HepG2 (cell line): ENCODE results near the gene SEMA6B. TPM values are rescaled to one million over a fixed set of nuclear protein-coding genes. Genes with fewer than 3 reads are reported as not detected.

Experiments used
- ARHGAP35 ChIP-seq: sonication (generic); formaldehyde crosslinking; IDR thresholded peaks from 2 replicates; pipeline ENCODE4 v1.9.0; 2022; ENCODE audit warnings: mild to moderate bottlenecking, inconsistent platforms, moderate library complexity, missing genetic modification reagents, borderline replicate concordance
- ATF4 ChIP-seq, 2 experiments: fragments of 450-650 bp in 1 of 2; sonication (generic) in 1 of 2; formaldehyde crosslinking; IDR thresholded peaks; 2 replicates each; pipeline versions ENCODE4 v1.5.0 to v1.8.0; 2020 to 2022; ENCODE audit warnings: mild to moderate bottlenecking in 1 of 2, missing genetic modification reagents in 1 of 2
- EEA1 ChIP-seq: sonication (generic); formaldehyde crosslinking; IDR thresholded peaks from 2 replicates; pipeline ENCODE4 v1.5.1; 2020; ENCODE audit warnings: mild to moderate bottlenecking, missing genetic modification reagents, borderline replicate concordance
- MYC ChIP-seq: sonication (generic); formaldehyde crosslinking; IDR thresholded peaks from 2 replicates; pipeline ENCODE4 v1.9.0; 2021; ENCODE audit warnings: missing genetic modification reagents, borderline replicate concordance
- NFAT5 ChIP-seq: sonication (generic); formaldehyde crosslinking; IDR thresholded peaks from 2 replicates; pipeline ENCODE4 v1.4.0; 2020; ENCODE audit warnings: missing genetic modification reagents
- NFYC ChIP-seq: IDR thresholded peaks from 2 replicates; pipeline ENCODE4 v1.6.1; 2016; ENCODE audit warnings: missing genetic modification reagents, missing compliant biosample characterization
- POGK ChIP-seq: sonication (generic); formaldehyde crosslinking; conservative IDR thresholded peaks from 2 replicates; pipeline ENCODE4 v1.8.0; 2022; ENCODE audit warnings: mild to moderate bottlenecking, moderate library complexity, missing genetic modification reagents
- PRDM10 ChIP-seq: sonication (generic); formaldehyde crosslinking; IDR thresholded peaks from 2 replicates; pipeline ENCODE4 v1.4.0; 2020; ENCODE audit warnings: low read depth, missing genetic modification reagents
- RBFOX2 ChIP-seq: fragments of 200-400 bp; formaldehyde crosslinking; IDR thresholded peaks from 2 replicates; pipeline ENCODE4 v1.6.1; 2017; ENCODE audit warnings: low read depth, mild to moderate bottlenecking, low read length
- RNF2 ChIP-seq: fragments of 450-650 bp; conservative IDR thresholded peaks from 2 replicates; pipeline ENCODE4 v1.6.1; 2016; ENCODE audit warnings: low read depth
- SALL1 ChIP-seq: sonication (generic); formaldehyde crosslinking; IDR thresholded peaks from 2 replicates; pipeline ENCODE4 v1.8.0; 2022; ENCODE audit warnings: mild to moderate bottlenecking, missing genetic modification reagents
- YEATS4 ChIP-seq: sonication (generic); formaldehyde crosslinking; IDR thresholded peaks from 2 replicates; pipeline ENCODE4 v1.4.0; 2020; ENCODE audit warnings: missing genetic modification reagents, borderline replicate concordance
- ZNF598 ChIP-seq: sonication (generic); formaldehyde crosslinking; IDR thresholded peaks from 2 replicates; pipeline ENCODE4 v1.5.1; 2020; ENCODE audit warnings: mild to moderate bottlenecking, missing genetic modification reagents, borderline replicate concordance
- polyA plus RNA-seq, 8 experiments: library from polyadenylated mRNA; depleted of rRNA in 3 of 8; stranded (reverse) in 7 of 8; unstranded in 1 of 8; fragments of >200 nt; fragmentation: Illumina TruSeq in 4 of 8; extraction: Trizol in 4 of 8; gene quantifications; 2 replicates each; pipeline versions ENCODE4 v1.2.1 to v1.2.3, GENCODE V29; 2011 to 2016; ENCODE audit warnings: low read depth in 4 of 8, missing spikeins in 1 of 8, mixed read lengths in 1 of 8; ENCODE audit not compliant: insufficient read depth in 1 of 8
- total RNA-seq, 5 experiments: library from RNA; depleted of rRNA; stranded (reverse); fragments of >200 nt; fragmentation: Illumina TruSeq; extraction: Trizol; gene quantifications; 2 replicates each; pipeline ENCODE4 v1.2.3, GENCODE V29; 2016; ENCODE audit warnings: low read depth in 1 of 5

SEMA6B gene
- total and polyA plus RNA-seq, 2 of the 13 experiments (the other 11 are each of a cell fraction or from before 2014, with no cell fraction given) = 45.5 to 67.1 TPM

- TF ChIP-seq RNF2 (peak; percentile 61; the same call in 1 of the 2 replicates), NFYC (0 out of 2 replicates have a peak, but pooled peaks have one; percentile 20), RBFOX2 (peak; percentile 71), POGK (CRISPR knock-in tag) (0 out of 2 replicates have a peak, but pooled peaks have one; percentile 51), SALL1 (CRISPR knock-in tag) (peak; percentile 54; the same call in 1 of the 2 replicates), MYC (CRISPR knock-in tag) (peak; percentile 42; the same call in 1 of the 2 replicates), NFAT5 (CRISPR knock-in tag) (no peak; the same call in 1 of the 2 replicates), YEATS4 (CRISPR knock-in tag) (0 out of 2 replicates have a peak, but pooled peaks have one; percentile 26), ZNF598 (CRISPR knock-in tag) (no peak), ATF4 (CRISPR knock-in tag; IDR thresholded peaks at IDR 0.05) (peak in 1 of 2 experiments; percentile 86; a peak in 2 of 4 replicates), PRDM10 (no peak), EEA1 (CRISPR knock-in tag) (0 out of 2 replicates have a peak, but pooled peaks have one; percentile 36), ARHGAP35 (no peak; the same call in 1 of the 2 replicates)
Observed at GRCh38 chr19:4518345-4519171, 40.9 kb downstream of the SEMA6B start, which contains the start of gene PLIN4 (continued).
